Left lung (tissue), 10 donors: ENCODE measurements around the gene MIOS. TPM values are rescaled to one million over a fixed set of nuclear protein-coding genes. Genes with fewer than 3 reads are reported as not detected.

ENCODE experiments used
- ATAC-seq: fragments of 200-7000 bp; cut with Tn5 transposase; one replicate; pipeline ENCODE4 v1.9.1; 2020; ENCODE audit warnings: moderate library complexity
- DNase-seq, 4 donors: peaks; one replicate each; pipeline ENCODE4 v3.0.0-alpha.2; 2013 to 2020
- H3K27ac ChIP-seq, 2 donors: fragments of 200-600 bp; sonication (generic) in 1 of 2; one replicate each; pipeline versions ENCODE4 v1.5.0 to v1.8.0; 2020 to 2021
- H3K27me3 ChIP-seq, 2 donors: fragments of 200-600 bp; sonication (generic) in 1 of 2; one replicate each; pipeline versions ENCODE4 v1.5.0 to v1.8.0; 2020 to 2021
- H3K36me3 ChIP-seq, 2 donors: fragments of 200-600 bp; sonication (generic) in 1 of 2; one replicate each; pipeline versions ENCODE4 v1.5.0 to v1.8.0; 2020 to 2021
- H3K4me1 ChIP-seq, 2 donors: fragments of 200-600 bp; one replicate each; pipeline ENCODE4 v1.8.0; 2021
- H3K4me3 ChIP-seq, 2 donors: fragments of 200-600 bp; sonication (generic) in 1 of 2; one replicate each; pipeline versions ENCODE4 v1.5.0 to v1.8.0; 2020 to 2021; ENCODE audit warnings: mild to moderate bottlenecking in 1 of 2
- H3K9me3 ChIP-seq, 2 donors: fragments of 200-600 bp; sonication (generic) in 1 of 2; one replicate each; pipeline versions ENCODE4 v1.5.0 to v1.8.0; 2020 to 2021
- CTCF ChIP-seq, 2 donors: fragments of 200-600 bp; sonication (generic) in 1 of 2; IDR thresholded peaks; one replicate each; pipeline versions ENCODE4 v1.5.0 to v1.8.0; 2021; ENCODE audit warnings: antibody characterized with exemption in 2 of 2
- intact Hi-C, 2 donors: fragments of 100-400 bp; cut with DNase I; formaldehyde crosslinking; loops; one replicate each; pipeline versions ENCODE4 v1.11.2 to v1.14.2; 2022
- polyA plus RNA-seq, 6 donors: library from polyadenylated mRNA; unstranded; fragments of 120-200 nt; gene quantifications; one replicate each; pipeline ENCODE4 v1.2.1, GENCODE V29; 2013; ENCODE audit not compliant: insufficient read length in 6 of 6
- total RNA-seq, 2 donors: library from RNA; stranded (reverse); fragmentation: NEBNext Ultra II Directional; extraction: Animal tissue kit (Norgen Biotek cat#: 25700); gene quantifications; one replicate each; pipeline ENCODE4 v1.2.1, GENCODE V29; 2021
- donor health status: DM: no; HTN: yes; CAD: no.
- donor health status: DM: no; HTN: no; CAD: no.

MIOS gene
- total and polyA plus RNA-seq, 8 donors, result 25.3 to 40.1 (median 36.5) TPM

- H3K4me3 ChIP-seq, result no peak overlapping the region
- H3K9me3 ChIP-seq, result no peaks in the 10 kb centered on the region
- no peak for TF ChIP-seq CTCF (IDR thresholded peaks at IDR 0.05)
- H3K27me3 ChIP-seq, result no peaks in the 10 kb centered on the region
- H3K27ac ChIP-seq, result no peak overlapping the region
- ATAC-seq (no peak), DNase-seq (no peak)
- H3K4me1 ChIP-seq, result no peaks in the 10 kb centered on the region
- intact Hi-C loops, result no loop called here
- H3K36me3 ChIP-seq, result no peaks in the 10 kb centered on the region
Measured at GRCh38 chr7:7618410-7618809, 51.7 kb downstream of the MIOS start.

GRCh38 chr7:7620236-7620635 is 53.6 kb downstream of the MIOS start:
- intact Hi-C loops, result no loop called here
- H3K4me3 ChIP-seq, result no peak overlapping the region
- ATAC-seq (no peak), DNase-seq (no peak)
- no peaks in the 10 kb centered on the region for H3K4me1 ChIP-seq
- no peak for TF ChIP-seq CTCF (IDR thresholded peaks at IDR 0.05)
- H3K36me3 ChIP-seq, result no peaks in the 10 kb centered on the region
- no peaks in the 10 kb centered on the region for H3K27me3 ChIP-seq
- H3K9me3 ChIP-seq, result no peaks in the 10 kb centered on the region
- no peak overlapping the region for H3K27ac ChIP-seq

GRCh38 chr7:7620644-7621210 is 54.0 kb downstream of the MIOS start:
- no peaks in the 10 kb centered on the region for H3K9me3 ChIP-seq
- no peaks in the 10 kb centered on the region for H3K36me3 ChIP-seq
- no peak for ATAC-seq
- H3K4me3 ChIP-seq, result no peak overlapping the region
- H3K27ac ChIP-seq, result no peak overlapping the region
- DNase-seq, result no peak
- intact Hi-C loops, result no loop called here
- no peaks in the 10 kb centered on the region for H3K27me3 ChIP-seq
- H3K4me1 ChIP-seq, result no peaks in the 10 kb centered on the region
- no peak for TF ChIP-seq CTCF (IDR thresholded peaks at IDR 0.05)

- no peaks in the 10 kb centered on the region for H3K4me1 ChIP-seq
- no peak overlapping the region for H3K27ac ChIP-seq
- no peak for DNase-seq
- no peak overlapping the region for H3K4me3 ChIP-seq
- H3K9me3 ChIP-seq, result peaks cover 0 to 10% of the 10 kb centered on the region in 2 donors
- intact Hi-C loops, result no loop called here
- no peaks in the 10 kb centered on the region for H3K27me3 ChIP-seq
- no peak for TF ChIP-seq CTCF (IDR thresholded peaks at IDR 0.05)
- no peaks in the 10 kb centered on the region for H3K36me3 ChIP-seq
- ATAC-seq, result no peak
Measured at GRCh38 chr7:7628476-7628875, 61.8 kb downstream of the MIOS start.

GRCh38 chr7:7630626-7631329 is 64.1 kb downstream of the MIOS start:
- DNase-seq, result no peak
- intact Hi-C loops, result no loop called here
- H3K9me3 ChIP-seq, result peaks cover 0 to 10% of the 10 kb centered on the region in 2 donors
- no peak overlapping the region for H3K4me3 ChIP-seq
- ATAC-seq, result no peak
- no peaks in the 10 kb centered on the region for H3K4me1 ChIP-seq
- H3K27ac ChIP-seq, result no peak overlapping the region
- H3K27me3 ChIP-seq, result no peaks in the 10 kb centered on the region
- TF ChIP-seq CTCF (IDR thresholded peaks at IDR 0.05), result no peak
- no peaks in the 10 kb centered on the region for H3K36me3 ChIP-seq
